HG03354 (cell line): ENCODE measurements around the gene CAPN12.

Source experiments
- ATAC-seq: cut with Tn5 transposase; IDR thresholded peaks from one replicate; pipeline ENCODE4 v1.9.1; 2021; ENCODE audit warnings: mild to moderate bottlenecking; ENCODE audit not compliant: unreplicated experiment, poor library complexity, severe bottlenecking

CAPN12 gene

DNA sequence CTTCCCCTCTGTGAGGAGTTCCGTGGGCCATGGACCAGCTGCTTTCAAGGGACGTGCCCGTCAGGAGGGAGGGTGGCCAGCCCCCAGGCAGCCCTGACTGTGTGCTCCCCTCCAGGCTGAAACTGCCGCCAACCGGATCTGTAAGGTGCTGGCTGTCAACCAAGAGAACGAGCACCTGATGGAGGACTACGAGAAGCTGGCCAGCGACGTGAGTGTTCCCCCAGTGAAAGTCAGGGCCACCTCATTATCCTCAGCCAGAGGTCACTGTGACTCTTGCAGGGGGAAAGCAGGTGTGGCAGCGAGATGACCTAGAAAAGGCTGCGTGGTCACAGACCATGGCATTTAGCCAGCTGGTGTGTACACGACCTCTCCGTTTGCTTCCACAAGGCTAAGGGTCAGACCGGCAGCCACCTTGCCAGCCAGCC is 29.9 kb downstream of the CAPN12 start:
- no peak for ATAC-seq

- no peak for ATAC-seq
Observed at GRCh38 chr19:38713865-38714264, 30.4 kb downstream of the CAPN12 start.

DNA sequence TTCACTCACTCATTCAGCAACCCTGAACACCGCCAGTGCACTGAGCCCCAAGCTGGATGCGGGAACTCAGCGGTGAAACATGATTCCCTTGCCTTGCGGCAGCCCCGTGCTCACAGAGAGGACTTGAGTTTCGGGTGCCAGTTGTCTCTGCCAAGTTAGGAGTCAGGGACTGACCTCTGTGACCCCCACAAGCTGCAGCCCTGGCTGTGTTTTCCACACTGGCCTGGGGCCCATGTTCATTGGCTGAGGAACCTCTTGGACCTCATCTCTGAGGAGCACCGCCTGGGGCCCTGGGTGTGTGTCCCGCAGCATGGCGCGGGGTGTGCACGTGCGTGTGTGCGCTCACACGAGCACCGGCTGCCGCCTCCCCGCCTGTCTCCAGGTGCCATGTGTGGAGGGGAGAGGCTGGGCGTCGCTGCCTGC is 31.0 kb downstream of the CAPN12 start:
- ATAC-seq: no peak

- no peak for ATAC-seq
Observed at GRCh38 chr19:38712161-38712748, 32.0 kb downstream of the CAPN12 start.

GRCh38 chr19:38711726-38712153 is 32.5 kb downstream of the CAPN12 start:
- ATAC-seq: no peak

DNA sequence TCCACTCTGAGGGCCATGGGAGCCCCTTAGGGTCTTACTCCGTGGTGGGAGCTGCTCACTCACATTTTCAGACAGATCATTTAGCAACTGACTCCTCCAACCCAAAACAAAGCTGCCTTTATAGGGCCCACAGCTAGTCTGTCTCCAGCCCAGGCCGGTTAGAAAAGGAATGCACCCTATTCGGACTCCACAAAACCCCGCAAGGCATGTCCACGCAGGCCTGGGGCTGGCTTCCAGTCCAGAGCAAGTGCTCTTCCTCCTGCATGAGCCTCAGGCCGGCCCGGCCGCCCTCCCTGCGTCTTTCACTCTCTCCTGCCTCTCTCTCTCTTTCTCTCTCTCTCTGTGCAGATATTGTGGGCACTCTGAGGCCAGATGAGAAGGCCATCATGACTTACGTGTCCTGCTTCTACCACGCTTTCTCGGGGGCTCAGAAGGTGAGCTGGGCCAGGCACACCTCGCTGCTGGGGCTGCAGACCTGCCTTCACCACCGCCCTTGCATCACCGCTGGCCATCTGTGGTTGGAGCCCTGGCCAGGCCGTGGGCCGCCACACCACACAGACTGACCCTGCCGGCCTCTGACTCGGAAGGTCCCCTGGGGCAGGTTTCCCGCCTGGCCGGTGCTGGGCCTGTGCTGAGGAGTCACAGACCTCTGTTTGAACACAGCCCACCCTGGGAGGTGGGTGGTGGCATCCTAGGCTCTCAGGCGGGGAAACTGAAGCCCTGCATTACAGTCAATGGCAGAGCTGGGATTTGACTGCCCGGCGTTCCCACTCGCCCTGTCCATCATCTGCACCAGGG is 33.1 kb downstream of the CAPN12 start:
- no peak for ATAC-seq

DNA sequence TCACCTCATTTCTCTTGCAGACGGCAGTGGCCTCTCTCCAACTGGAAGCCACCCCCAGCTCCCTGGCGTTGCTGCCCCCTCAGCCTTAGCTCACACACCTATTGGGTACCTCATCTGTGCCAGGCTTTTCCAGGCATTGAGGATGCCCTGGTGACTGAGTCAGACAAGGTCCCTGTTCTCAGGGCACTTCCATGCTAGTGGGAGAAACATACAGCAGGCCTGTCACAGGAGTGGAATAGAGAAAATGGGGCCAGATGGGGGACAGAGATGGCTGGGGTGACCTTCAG is 33.9 kb downstream of the CAPN12 start:
- no peak for ATAC-seq

- no peak for ATAC-seq
Observed at GRCh38 chr19:38709671-38710415, 34.4 kb downstream of the CAPN12 start.

DNA sequence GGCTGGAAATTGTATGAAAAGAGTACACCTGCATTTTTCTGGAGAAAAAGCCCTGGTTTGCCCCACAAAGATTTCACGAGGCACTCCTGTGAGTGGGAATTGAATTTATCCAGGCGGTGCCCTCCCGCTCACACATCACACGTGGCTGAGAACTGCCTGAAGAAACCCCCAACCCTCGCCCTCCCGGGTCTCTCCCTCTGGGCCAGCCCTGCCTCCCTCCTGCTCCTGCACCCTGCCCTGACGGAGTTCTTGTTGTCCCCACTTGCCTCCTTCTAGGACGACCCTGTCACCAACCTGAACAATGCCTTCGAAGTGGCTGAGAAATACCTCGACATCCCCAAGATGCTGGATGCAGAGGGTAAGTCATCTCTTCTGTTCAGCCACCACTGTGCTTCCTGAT is 35.2 kb downstream of the CAPN12 start:
- no peak for ATAC-seq

GRCh38 chr19:38708413-38709024 is 35.8 kb downstream of the CAPN12 start:
- no peak for ATAC-seq

DNA sequence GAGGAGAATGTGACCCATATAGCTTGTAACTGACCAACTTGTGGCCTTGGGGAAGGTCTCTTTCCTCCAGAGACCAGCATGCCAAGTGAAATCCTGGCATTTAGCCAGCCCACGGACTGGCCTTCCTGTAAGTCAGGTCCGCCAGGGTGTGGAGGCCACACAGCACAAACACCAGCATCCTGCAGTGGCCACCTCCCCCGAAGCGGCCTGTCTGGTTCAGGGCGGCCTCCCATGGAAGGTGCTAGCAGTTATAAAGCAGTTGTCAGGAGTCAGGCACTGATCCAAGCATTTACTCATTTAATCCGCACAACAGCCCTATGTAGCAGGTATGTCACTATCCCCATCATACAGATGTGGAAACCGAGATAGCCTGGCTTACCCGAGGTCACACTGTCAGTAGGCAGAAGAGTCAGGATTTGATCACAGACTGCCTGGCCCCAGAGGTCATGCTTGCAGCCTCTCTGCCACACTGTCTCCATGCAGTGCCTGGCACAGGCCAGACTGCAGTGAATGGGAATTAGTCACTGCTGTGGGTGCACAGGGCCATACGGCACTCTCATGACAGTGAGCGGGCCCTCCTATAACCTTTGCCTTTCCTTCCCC is 36.7 kb downstream of the CAPN12 start:
- ATAC-seq: no peak

- ATAC-seq: no peak
Observed at GRCh38 chr19:38706792-38707511, 37.3 kb downstream of the CAPN12 start.

- no peak for ATAC-seq
Observed at GRCh38 chr19:38705197-38706019, 38.9 kb downstream of the CAPN12 start.

GRCh38 chr19:38704488-38705026 is 39.7 kb downstream of the CAPN12 start:
- no peak for ATAC-seq

DNA sequence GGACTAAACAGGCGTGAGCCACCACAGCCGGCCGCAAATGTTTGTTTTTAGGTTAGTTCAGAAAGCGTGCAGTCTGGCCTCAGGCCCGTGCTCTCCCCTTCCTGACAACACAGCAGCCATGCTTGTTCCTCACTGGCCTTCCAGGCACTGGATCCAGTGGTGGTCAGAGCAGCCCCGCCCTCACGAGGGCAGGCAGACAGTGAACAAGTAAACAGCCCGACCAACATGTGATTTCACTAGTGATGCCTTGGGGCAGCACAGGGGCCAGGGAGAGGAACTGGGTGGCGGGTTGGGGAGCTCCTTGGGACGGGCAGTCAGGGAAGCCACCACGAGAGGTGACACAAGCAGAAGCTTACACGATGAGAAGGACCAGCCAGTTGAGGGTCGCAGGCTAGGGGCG is 40.8 kb downstream of the CAPN12 start:
- ATAC-seq: no peak

- no peak for ATAC-seq
Observed at GRCh38 chr19:38702278-38702677, 42.0 kb downstream of the CAPN12 start.

DNA sequence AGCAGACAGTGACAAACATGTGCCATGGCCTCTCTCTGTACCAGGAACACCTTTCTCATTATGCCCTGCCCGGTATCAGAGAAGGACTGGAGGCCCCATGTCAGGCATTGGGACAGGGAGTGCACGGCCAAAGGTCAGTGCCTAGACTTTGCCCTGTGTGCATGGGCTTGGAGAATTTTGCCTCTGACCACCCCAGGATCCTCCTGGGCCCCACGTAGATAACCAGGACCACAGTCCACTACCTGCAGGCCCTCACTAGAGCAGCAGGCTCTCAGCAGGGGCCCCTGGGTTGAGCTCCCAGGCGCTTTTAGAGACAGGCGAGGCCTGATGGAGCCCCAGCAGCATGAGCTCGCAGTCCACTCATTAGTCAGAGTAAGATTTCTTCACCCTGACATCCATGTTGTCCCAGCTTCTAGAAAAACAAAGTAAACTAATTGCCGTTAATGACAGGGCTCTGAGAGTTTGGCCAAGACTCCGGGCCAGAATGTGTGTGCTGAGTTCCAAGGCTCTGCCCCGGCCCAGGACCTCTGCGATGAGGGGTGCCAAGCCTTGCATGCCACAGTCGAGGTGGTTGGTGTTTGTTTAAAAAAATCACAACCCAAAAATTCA is 42.7 kb downstream of the CAPN12 start:
- ATAC-seq: no peak

GRCh38 chr19:38700902-38701454 is 43.3 kb downstream of the CAPN12 start:
- no peak for ATAC-seq
